Liver (tissue), 9 donors: Measurements from ENCODE around the gene MRPL55. TPM values are rescaled to one million over a fixed set of nuclear protein-coding genes. Genes with fewer than 3 reads are reported as not detected.

Experiments
- DNase-seq: peaks from one replicate; pipeline ENCODE4 v3.0.0-alpha.2; 2017; ENCODE audit warnings: low spot score
- H3K27ac ChIP-seq, 2 donors: one replicate each; pipeline ENCODE4 v1.7.0; 2013; ENCODE audit warnings: inconsistent platforms in 2 of 2, low read length in 2 of 2, control low read depth in 1 of 2, low read depth in 1 of 2, mild to moderate bottlenecking in 1 of 2
- H3K27me3 ChIP-seq, 4 donors: one replicate each; pipeline versions ENCODE4 v1.6.1 to v1.7.0; 2013; ENCODE audit warnings: low read length in 3 of 4, inconsistent platforms in 1 of 4, mild to moderate bottlenecking in 1 of 4, moderate library complexity in 1 of 4; ENCODE audit not compliant: control insufficient read depth in 4 of 4, insufficient read depth in 4 of 4
- H3K36me3 ChIP-seq, 4 donors: one replicate each; pipeline versions ENCODE4 v1.6.1 to v1.7.0; 2013; ENCODE audit warnings: low read length in 3 of 4, mild to moderate bottlenecking in 3 of 4, low read depth in 1 of 4, moderate library complexity in 1 of 4; ENCODE audit not compliant: control insufficient read depth in 4 of 4, insufficient read depth in 3 of 4
- H3K4me1 ChIP-seq, 4 donors: one replicate each; pipeline versions ENCODE4 v1.6.1 to v1.7.0; 2013; ENCODE audit warnings: low read length in 3 of 4, mild to moderate bottlenecking in 3 of 4, moderate library complexity in 1 of 4; ENCODE audit not compliant: control insufficient read depth in 4 of 4, insufficient read depth in 4 of 4
- H3K4me3 ChIP-seq, 3 donors: one replicate each; pipeline versions ENCODE4 v1.6.1 to v1.7.0; 2013; ENCODE audit warnings: low read length in 3 of 3, control low read depth in 1 of 3, low read depth in 1 of 3, mild to moderate bottlenecking in 1 of 3
- H3K9ac ChIP-seq, 2 donors: one replicate each; pipeline ENCODE4 v1.7.0; 2013; ENCODE audit warnings: low read length in 2 of 2, mild to moderate bottlenecking in 2 of 2, moderate library complexity in 2 of 2, control low read depth in 1 of 2, low read depth in 1 of 2
- H3K9me3 ChIP-seq, 4 donors: one replicate each; pipeline versions ENCODE4 v1.6.1 to v1.7.0; 2013; ENCODE audit warnings: low read length in 3 of 4; ENCODE audit not compliant: control insufficient read depth in 4 of 4
- FOXA1 ChIP-seq: IDR thresholded peaks from 2 replicates; pipeline ENCODE4 v1.6.1; 2016; ENCODE audit warnings: antibody characterized with exemption
- FOXA2 ChIP-seq: IDR thresholded peaks from 2 replicates; pipeline ENCODE4 v1.6.1; 2016; ENCODE audit warnings: antibody characterized with exemption
- GABPA ChIP-seq, 2 donors: IDR thresholded peaks in 1 of 2; conservative IDR thresholded peaks in 1 of 2; 2 replicates each; pipeline ENCODE4 v1.6.1; 2016; ENCODE audit warnings: antibody characterized with exemption in 2 of 2, mild to moderate bottlenecking in 1 of 2, moderate library complexity in 1 of 2
- HNF4A ChIP-seq, 2 donors: conservative IDR thresholded peaks; 2 replicates each; pipeline ENCODE4 v1.6.1; 2016; ENCODE audit warnings: antibody characterized with exemption in 2 of 2, mild to moderate bottlenecking in 2 of 2
- HNF4G ChIP-seq: IDR thresholded peaks from 2 replicates; pipeline ENCODE4 v1.6.1; 2016; ENCODE audit warnings: antibody characterized with exemption
- WGBS: extraction: QIAGEN DNeasy Blood & Tissue Kit; methylation state at CpG from one replicate; pipeline ENCODE4 v1.1.7; 2013; 5-methylcytosine and 5-hydroxymethylcytosine counted together
- polyA plus RNA-seq, 2 donors: library from polyadenylated mRNA; stranded (reverse) in 1 of 2; unstranded in 1 of 2; fragments of 200-250 nt in 1 of 2; fragments of >200 nt in 1 of 2; fragmentation: Nextera tagmentation in 1 of 2; extraction: Ambion mirVana in 1 of 2; gene quantifications; one replicate each; pipeline versions ENCODE4 v1.2.1 to v1.2.3, GENCODE V29; 2013 to 2015
- total RNA-seq, 2 donors: library from RNA; depleted of rRNA; stranded (reverse); fragments of >200 nt; gene quantifications; one replicate each; pipeline ENCODE4 v1.2.3, GENCODE V29; 2014
- TF ChIP-seq, protein P1 (sequence below): IDR thresholded peaks from 2 replicates; pipeline ENCODE4 v1.6.1; 2016; ENCODE audit warnings: antibody characterized with exemption
- TF ChIP-seq, protein P2 (sequence below): IDR thresholded peaks from 2 replicates; pipeline ENCODE4 v1.6.1; 2016; ENCODE audit warnings: antibody characterized with exemption, mild to moderate bottlenecking
- donor health status: healthy.
- donor health status: healthy.
- donor health status: healthy.
- donor health status: healthy.
- donor health status: healthy.

Gene MRPL55
- total and polyA plus RNA-seq, 4 donors = 38.9 to 119 (median 62.0) TPM

DNA sequence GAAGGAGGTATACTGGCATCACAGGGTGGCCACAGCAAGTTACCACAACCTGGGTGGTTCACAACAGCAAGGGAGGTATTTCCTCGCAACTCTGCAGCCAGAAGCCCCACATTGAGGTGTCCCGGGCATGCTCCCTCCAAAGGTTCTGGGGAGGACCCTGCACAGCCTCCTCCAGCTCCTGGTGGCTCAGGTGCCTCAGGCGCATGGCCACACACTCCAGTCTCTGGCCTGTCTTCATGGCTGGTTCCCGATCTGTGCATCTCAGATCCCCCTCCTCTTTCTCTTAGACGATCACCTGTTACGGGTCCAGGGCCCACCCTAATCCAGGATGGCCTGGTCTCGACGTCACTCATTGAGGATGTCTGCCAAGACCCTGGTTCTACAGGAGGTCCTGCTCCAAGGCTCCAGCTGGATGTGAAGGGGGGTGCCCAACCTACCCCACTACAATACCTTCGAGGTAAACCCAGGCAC, 33.3 kb downstream of the MRPL55 start:
- TF ChIP-seq FOXA1 = no peak
- Histone ChIP-seq H3K9me3 (no peaks in the 10 kb centered on the region), H3K27me3 (no peaks in the 10 kb centered on the region), H3K4me3 (no peak overlapping the region), H3K4me1 (peaks cover 0 to under 1% (median 0%) of the 10 kb centered on the region in 4 donors), H3K36me3 (no peaks in the 10 kb centered on the region), H3K9ac (no peak overlapping the region), H3K27ac (no peak overlapping the region)
- WGBS = 82% methylated on average over 9 of the region's 9 CpGs
- no peak for DNase-seq

DNA sequence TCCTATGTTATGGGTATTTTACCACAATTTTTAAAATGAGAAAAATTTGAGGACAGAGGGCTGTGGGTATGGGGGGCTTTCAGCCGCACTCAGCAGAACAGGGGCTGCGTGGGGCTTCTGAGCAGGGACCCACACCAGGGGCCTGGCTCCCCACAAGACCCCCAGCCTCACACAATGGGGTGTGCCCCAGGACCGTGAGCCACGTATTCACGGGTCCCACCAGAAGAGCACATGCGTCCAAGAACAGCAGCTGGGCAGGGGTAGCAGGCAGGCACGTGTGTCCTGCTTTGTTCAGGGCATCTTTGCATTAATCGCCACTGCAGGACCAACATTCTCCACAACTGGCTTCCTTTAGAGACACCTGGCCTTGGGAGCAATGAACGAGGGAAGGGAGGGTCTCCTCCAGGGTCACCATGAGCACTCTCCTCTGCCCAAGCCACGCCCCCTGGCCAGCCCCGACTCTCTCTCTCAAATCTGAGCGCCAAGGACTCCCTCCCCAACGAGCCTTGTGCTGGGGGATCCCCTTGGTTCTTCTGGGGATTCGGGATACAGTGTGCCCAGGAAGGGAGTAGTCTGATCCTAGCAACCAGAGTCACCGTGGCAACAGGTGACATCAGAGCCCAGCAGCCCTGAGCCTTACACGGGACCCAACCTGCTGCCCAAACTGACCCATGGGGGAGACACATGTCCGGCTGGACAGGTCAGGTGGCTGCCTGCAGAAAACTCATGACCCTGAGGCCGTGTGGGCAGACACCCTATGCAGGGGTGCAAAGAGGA, 34.0 kb downstream of the MRPL55 start:
- Histone ChIP-seq H3K4me3 (no peak overlapping the region), H3K36me3 (no peaks in the 10 kb centered on the region), H3K27me3 (no peaks in the 10 kb centered on the region), H3K9me3 (no peaks in the 10 kb centered on the region), H3K4me1 (no peaks in the 10 kb centered on the region), H3K27ac (no peak overlapping the region), H3K9ac (no peak overlapping the region)
- TF ChIP-seq, protein P1, sequence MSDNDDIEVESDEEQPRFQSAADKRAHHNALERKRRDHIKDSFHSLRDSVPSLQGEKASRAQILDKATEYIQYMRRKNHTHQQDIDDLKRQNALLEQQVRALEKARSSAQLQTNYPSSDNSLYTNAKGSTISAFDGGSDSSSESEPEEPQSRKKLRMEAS = no peak
- TF ChIP-seq HNF4A (conservative IDR thresholded peaks at IDR 0.05) (no peak), FOXA2 (no peak)
- DNase-seq = no peak
- WGBS = 42% methylated on average over 18 of the region's 18 CpGs

DNA sequence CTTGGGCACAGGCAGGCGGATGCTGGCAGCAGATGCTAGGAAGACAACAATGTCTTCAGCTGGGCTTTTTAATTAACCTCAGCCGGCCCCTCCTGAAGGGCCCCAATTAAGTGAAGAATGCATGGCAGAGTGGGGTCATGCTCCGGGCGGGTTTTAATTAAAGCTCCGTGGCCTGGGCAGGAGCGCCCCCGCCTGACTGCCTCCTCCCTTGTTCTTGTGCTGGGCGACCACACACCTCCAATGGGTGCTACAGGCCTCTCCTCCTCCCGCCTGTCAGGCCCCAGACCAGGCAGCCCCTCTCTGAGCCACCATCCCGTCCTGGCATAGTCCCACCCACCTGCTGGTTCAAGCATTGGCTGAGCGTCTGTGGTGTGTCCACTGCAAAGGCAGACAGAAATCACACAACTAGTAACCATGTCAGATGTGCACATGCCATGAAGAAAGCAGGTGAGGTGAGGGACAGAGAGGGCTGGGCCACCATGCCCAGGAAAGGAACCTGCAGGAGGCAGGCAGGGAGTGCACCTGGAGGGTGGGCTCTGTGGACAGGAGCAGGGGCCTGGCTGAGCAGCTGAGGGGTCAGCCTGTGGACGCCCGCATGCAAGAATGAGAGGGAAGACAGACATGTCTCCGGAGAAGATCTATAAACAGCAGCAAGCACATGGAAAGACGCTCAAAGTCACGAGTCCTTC, 35.1 kb downstream of the MRPL55 start:
- H3K36me3 ChIP-seq = no peaks in the 10 kb centered on the region
- 46% methylated on average over 16 of the region's 16 CpGs for WGBS
- no peak for TF ChIP-seq HNF4G
- TF ChIP-seq GABPA (IDR thresholded peaks at IDR 0.05 in 1 of 2, conservative IDR thresholded peaks at IDR 0.05 in 1 of 2) = no peak
- TF ChIP-seq, protein P2, sequence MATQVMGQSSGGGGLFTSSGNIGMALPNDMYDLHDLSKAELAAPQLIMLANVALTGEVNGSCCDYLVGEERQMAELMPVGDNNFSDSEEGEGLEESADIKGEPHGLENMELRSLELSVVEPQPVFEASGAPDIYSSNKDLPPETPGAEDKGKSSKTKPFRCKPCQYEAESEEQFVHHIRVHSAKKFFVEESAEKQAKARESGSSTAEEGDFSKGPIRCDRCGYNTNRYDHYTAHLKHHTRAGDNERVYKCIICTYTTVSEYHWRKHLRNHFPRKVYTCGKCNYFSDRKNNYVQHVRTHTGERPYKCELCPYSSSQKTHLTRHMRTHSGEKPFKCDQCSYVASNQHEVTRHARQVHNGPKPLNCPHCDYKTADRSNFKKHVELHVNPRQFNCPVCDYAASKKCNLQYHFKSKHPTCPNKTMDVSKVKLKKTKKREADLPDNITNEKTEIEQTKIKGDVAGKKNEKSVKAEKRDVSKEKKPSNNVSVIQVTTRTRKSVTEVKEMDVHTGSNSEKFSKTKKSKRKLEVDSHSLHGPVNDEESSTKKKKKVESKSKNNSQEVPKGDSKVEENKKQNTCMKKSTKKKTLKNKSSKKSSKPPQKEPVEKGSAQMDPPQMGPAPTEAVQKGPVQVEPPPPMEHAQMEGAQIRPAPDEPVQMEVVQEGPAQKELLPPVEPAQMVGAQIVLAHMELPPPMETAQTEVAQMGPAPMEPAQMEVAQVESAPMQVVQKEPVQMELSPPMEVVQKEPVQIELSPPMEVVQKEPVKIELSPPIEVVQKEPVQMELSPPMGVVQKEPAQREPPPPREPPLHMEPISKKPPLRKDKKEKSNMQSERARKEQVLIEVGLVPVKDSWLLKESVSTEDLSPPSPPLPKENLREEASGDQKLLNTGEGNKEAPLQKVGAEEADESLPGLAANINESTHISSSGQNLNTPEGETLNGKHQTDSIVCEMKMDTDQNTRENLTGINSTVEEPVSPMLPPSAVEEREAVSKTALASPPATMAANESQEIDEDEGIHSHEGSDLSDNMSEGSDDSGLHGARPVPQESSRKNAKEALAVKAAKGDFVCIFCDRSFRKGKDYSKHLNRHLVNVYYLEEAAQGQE = no peak
- H3K27me3 ChIP-seq = no peaks in the 10 kb centered on the region
- no peak for DNase-seq
- no peaks in the 10 kb centered on the region for H3K4me1 ChIP-seq
- no peak overlapping the region for H3K27ac ChIP-seq
- no peaks in the 10 kb centered on the region for H3K9me3 ChIP-seq
- H3K9ac ChIP-seq = no peak overlapping the region
- no peak overlapping the region for H3K4me3 ChIP-seq
